A549 (cell line): ENCODE data around the gene RPN2. TPM values are rescaled to one million over a fixed set of nuclear protein-coding genes. Genes with fewer than 3 reads are reported as not detected.

ENCODE experiments used
- ATAC-seq, 2 experiments: fragments of 200-7000 bp in 1 of 2; fragments of >200 bp in 1 of 2; cut with Nextera tagmentation in 1 of 2; cut with Tn5 transposase in 1 of 2; 3 replicates each; pipeline versions ENCODE4 v1.8.0 to v1.9.1; 2018 to 2020; ENCODE audit warnings: mild to moderate bottlenecking in 1 of 2, moderate library complexity in 1 of 2
- CTCF ChIA-PET: fragments of 300-600 bp; sonication (Branson Sonifier 250); formaldehyde crosslinking; extraction: SDS; loops from one replicate; lab custom pipeline; 2021; ENCODE audit warnings: antibody characterized with exemption, inconsistent platforms; lab: Yijun Ruan, JAX
- POLR2A ChIA-PET: fragments of 350-600 bp; formaldehyde crosslinking; extraction: SDS; loops from one replicate; lab custom pipeline; 2021; ENCODE audit warnings: antibody characterized with exemption, inconsistent platforms; lab: Yijun Ruan, JAX
- DNase-seq, 2 experiments: peaks; one replicate each; pipeline versions ENCODE4 v3.0.0 to v3.0.0-alpha.2; 2011 to 2016; ENCODE audit warnings: low read depth in 1 of 2, low spot score in 1 of 2
- FAIRE-seq: peaks from 2 replicates; lab custom pipeline; 2011; peaks lifted over from hg19 to GRCh38; lab: Jason Lieb, UNC
- H3K27ac ChIP-seq, 2 experiments: fragments of >200 bp; sonication (Bioruptor Twin); formaldehyde crosslinking; 3 replicates each; pipeline ENCODE4 v1.5.1; 2016 to 2017
- H3K4me1 ChIP-seq: fragments of >200 bp; sonication (Bioruptor Twin); formaldehyde crosslinking; 3 replicates; pipeline ENCODE4 v1.6.1; 2016
- H3K4me2 ChIP-seq: fragments of >200 bp; sonication (Bioruptor Twin); formaldehyde crosslinking; 3 replicates; pipeline ENCODE4 v1.6.1; 2016
- H3K4me3 ChIP-seq: fragments of >200 bp; sonication (Bioruptor Twin); formaldehyde crosslinking; 3 replicates; pipeline ENCODE4 v1.5.1; 2016
- H3K9me3 ChIP-seq: fragments of >200 bp; sonication (Bioruptor Twin); formaldehyde crosslinking; 3 replicates; pipeline ENCODE4 v1.6.1; 2016
- CBX8 ChIP-seq: fragments of 200-600 bp; sonication (generic); IDR thresholded peaks from 2 replicates; pipeline ENCODE4 v1.6.1; 2016
- EHF ChIP-seq: fragments of 250-450 bp; sonication (Bioruptor Pico); IDR thresholded peaks from 2 replicates; pipeline ENCODE4 v1.5.0; 2020; ENCODE audit warnings: mild to moderate bottlenecking
- EHMT2 ChIP-seq: fragments of 200-600 bp; sonication (generic); IDR thresholded peaks from 2 replicates; pipeline ENCODE4 v1.6.1; 2016; ENCODE audit warnings: antibody characterized with exemption, low read depth, mild to moderate bottlenecking, moderate library complexity
- EP300 ChIP-seq, 2 experiments: fragments of >200 bp; sonication (Bioruptor Twin); formaldehyde crosslinking; IDR thresholded peaks; 2 replicates in 1 of 2; 3 replicates in 1 of 2; pipeline ENCODE4 v1.6.1; 2016 to 2017
- ESRRA ChIP-seq: fragments of 150-350 bp; IDR thresholded peaks from 2 replicates; pipeline ENCODE4 v1.6.1; 2014; ENCODE audit warnings: mild to moderate bottlenecking, low read length, borderline replicate concordance
- FOSB ChIP-seq: fragments of 250-450 bp; sonication (Bioruptor Pico); IDR thresholded peaks from 2 replicates; pipeline ENCODE4 v1.5.0; 2020; ENCODE audit warnings: mild to moderate bottlenecking, moderate library complexity
- HOXB13 ChIP-seq: fragments of 250-450 bp; sonication (Bioruptor Pico); IDR thresholded peaks from 2 replicates; pipeline ENCODE4 v1.5.0; 2020; ENCODE audit warnings: low read depth, mild to moderate bottlenecking, moderate library complexity
- HOXB5 ChIP-seq: fragments of 250-450 bp; sonication (Bioruptor Pico); IDR thresholded peaks from 2 replicates; pipeline ENCODE4 v1.5.0; 2020; ENCODE audit warnings: mild to moderate bottlenecking, moderate library complexity
- JUNB ChIP-seq: fragments of >200 bp; sonication (Bioruptor Twin); formaldehyde crosslinking; IDR thresholded peaks from 2 replicates; pipeline ENCODE4 v1.6.1; 2016
- KDM5A ChIP-seq: fragments of 200-600 bp; sonication (generic); IDR thresholded peaks from 2 replicates; pipeline ENCODE4 v1.6.1; 2016; ENCODE audit warnings: antibody characterized with exemption, mild to moderate bottlenecking
- MAZ ChIP-seq: fragments of 150-350 bp; IDR thresholded peaks from 2 replicates; pipeline ENCODE4 v1.6.1; 2014; ENCODE audit warnings: antibody characterized with exemption, low read depth, low read length, borderline replicate concordance
- MYC ChIP-seq: IDR thresholded peaks from 2 replicates; pipeline ENCODE4 v1.6.1; 2012; ENCODE audit warnings: mild to moderate bottlenecking, inconsistent platforms, low read length, improper control_type of control experiment, borderline replicate concordance
- NFE2L2 ChIP-seq: fragments of 150-350 bp; conservative IDR thresholded peaks from 2 replicates; pipeline ENCODE4 v1.6.1; 2014; ENCODE audit warnings: low read length
- POLR2A ChIP-seq: IDR thresholded peaks from 2 replicates; pipeline ENCODE4 v1.6.1; 2012; ENCODE audit warnings: mild to moderate bottlenecking, low read length
- RAD21 ChIP-seq, 2 experiments: fragments of >200 bp in 1 of 2; sonication (Bioruptor Twin) in 1 of 2; formaldehyde crosslinking in 1 of 2; IDR thresholded peaks in 1 of 2; conservative IDR thresholded peaks in 1 of 2; 2 replicates in 1 of 2; 3 replicates in 1 of 2; pipeline ENCODE4 v1.6.1; 2012 to 2018; ENCODE audit warnings: inconsistent platforms in 1 of 2
- RCOR1 ChIP-seq: fragments of 150-350 bp; IDR thresholded peaks from 2 replicates; pipeline ENCODE4 v1.6.1; 2014; ENCODE audit warnings: antibody characterized with exemption, low read length, low read depth
- RFX5 ChIP-seq: fragments of 450-650 bp; IDR thresholded peaks from 2 replicates; pipeline ENCODE4 v1.7.1; 2014; ENCODE audit warnings: antibody characterized with exemption, mild to moderate bottlenecking, moderate library complexity
- RNF2 ChIP-seq: fragments of 200-600 bp; sonication (generic); IDR thresholded peaks from 2 replicates; pipeline ENCODE4 v1.6.1; 2016; ENCODE audit warnings: low read depth, mild to moderate bottlenecking, antibody characterized with exemption, moderate library complexity, borderline replicate concordance
- SMC3 ChIP-seq: fragments of >200 bp; sonication (Bioruptor Twin); formaldehyde crosslinking; IDR thresholded peaks from 3 replicates; pipeline ENCODE4 v1.6.1; 2018; ENCODE audit warnings: inconsistent platforms
- SREBF2 ChIP-seq: fragments of 450-650 bp; IDR thresholded peaks from 2 replicates; pipeline ENCODE4 v1.6.1; 2014; ENCODE audit warnings: mild to moderate bottlenecking, moderate library complexity
- TP53 ChIP-seq: fragments of 250-450 bp; sonication (Bioruptor Pico); IDR thresholded peaks from 2 replicates; pipeline ENCODE4 v1.5.0; 2021; ENCODE audit warnings: mild to moderate bottlenecking, moderate library complexity
- ZFP36 ChIP-seq: fragments of 450-650 bp; IDR thresholded peaks from 2 replicates; pipeline ENCODE4 v1.6.1; 2014; ENCODE audit warnings: borderline replicate concordance; ENCODE audit not compliant: partially characterized antibody
- ZNF302 ChIP-seq: fragments of 250-450 bp; sonication (Bioruptor Pico); IDR thresholded peaks from 2 replicates; pipeline ENCODE4 v1.9.0; 2021; ENCODE audit warnings: inconsistent platforms, mild to moderate bottlenecking, moderate library complexity
- WGBS: methylation state at CpG from one replicate; pipeline ENCODE4 v1.1.6; 2017; ENCODE audit errors: missing lambda C conversion rate; 5-methylcytosine and 5-hydroxymethylcytosine counted together
- polyA plus RNA-seq, 4 experiments: library from polyadenylated mRNA; depleted of rRNA in 3 of 4; stranded (reverse); fragments of >200 nt; fragmentation: RNase III in 1 of 4; extraction: RNeasy Plus Mini Kit Qiagen cat#74134 plus additional on column Dnase treatment in 1 of 4; gene quantifications; 2 replicates in 3 of 4; 3 replicates in 1 of 4; pipeline ENCODE4 v1.2.3, GENCODE V29; 2011 to 2017
- TF ChIP-seq, protein P1 (sequence below): IDR thresholded peaks from 2 replicates; pipeline ENCODE4 v1.6.1; 2012
- TF ChIP-seq, protein P2 (sequence below): fragments of >200 bp; sonication (Bioruptor Twin); formaldehyde crosslinking; IDR thresholded peaks from 3 replicates; pipeline ENCODE4 v1.6.1; 2016
- TF ChIP-seq, protein P3 (sequence below): fragments of >200 bp; sonication (Bioruptor Twin); formaldehyde crosslinking; IDR thresholded peaks from 2 replicates; pipeline ENCODE4 v1.6.1; 2016
- TF ChIP-seq, protein P4 (sequence below): fragments of 250-450 bp; sonication (Bioruptor Pico); IDR thresholded peaks from 2 replicates; pipeline ENCODE4 v1.5.0; 2020; ENCODE audit warnings: low read depth, mild to moderate bottlenecking, moderate library complexity
- TF ChIP-seq, protein P5 (sequence below): IDR thresholded peaks from 2 replicates; pipeline ENCODE4 v1.6.1; 2012

Gene RPN2
- polyA plus RNA-seq, 2 of the 4 experiments (the other 2 are of a cell fraction) = 282 to 391 TPM

DNA sequence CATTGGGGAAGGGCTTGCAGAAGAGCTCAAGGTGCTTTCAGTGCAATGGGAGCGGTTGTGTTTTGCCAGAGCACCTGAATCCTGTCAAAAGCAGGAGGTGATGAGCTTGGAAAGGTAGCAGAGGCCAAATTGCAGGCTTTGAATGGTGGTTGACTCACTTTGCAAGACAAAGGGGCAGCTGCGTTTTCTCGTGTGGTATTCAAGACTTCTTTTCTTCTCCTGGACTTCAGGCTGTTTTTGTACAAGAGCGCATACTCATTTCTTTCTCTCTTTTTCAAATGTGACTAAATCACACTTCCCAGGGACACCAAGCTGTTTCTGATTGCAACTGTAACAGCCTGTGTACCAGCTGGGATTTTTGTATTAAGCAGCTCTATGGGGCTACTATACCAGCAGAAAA lies 50.2 kb downstream of the RPN2 start:
- POLR2A ChIA-PET = no interaction called here
- CTCF ChIA-PET = interaction anchor here (1.1 to 2.8 kb wide), 4 partner anchors 11 to 40 kb away, joined by 3 to 8 read pairs (median 4); no protein-coding TSS in a partner anchor
- FAIRE-seq (no peak), DNase-seq (no peak), ATAC-seq (no peak)
- Histone ChIP-seq H3K27ac (no peak overlapping the region), H3K9me3 (no peaks in the 10 kb centered on the region), H3K4me1 (no peaks in the 10 kb centered on the region), H3K4me3 (no peak overlapping the region), H3K4me2 (no peak overlapping the region)
- WGBS = 92% methylated on average over 4 of the region's 4 CpGs
- TF ChIP-seq NFE2L2 = no peak
- TF ChIP-seq, protein P1, sequence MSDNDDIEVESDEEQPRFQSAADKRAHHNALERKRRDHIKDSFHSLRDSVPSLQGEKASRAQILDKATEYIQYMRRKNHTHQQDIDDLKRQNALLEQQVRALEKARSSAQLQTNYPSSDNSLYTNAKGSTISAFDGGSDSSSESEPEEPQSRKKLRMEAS = no peak
- TF ChIP-seq MYC = no peak
- TF ChIP-seq, protein P2, sequence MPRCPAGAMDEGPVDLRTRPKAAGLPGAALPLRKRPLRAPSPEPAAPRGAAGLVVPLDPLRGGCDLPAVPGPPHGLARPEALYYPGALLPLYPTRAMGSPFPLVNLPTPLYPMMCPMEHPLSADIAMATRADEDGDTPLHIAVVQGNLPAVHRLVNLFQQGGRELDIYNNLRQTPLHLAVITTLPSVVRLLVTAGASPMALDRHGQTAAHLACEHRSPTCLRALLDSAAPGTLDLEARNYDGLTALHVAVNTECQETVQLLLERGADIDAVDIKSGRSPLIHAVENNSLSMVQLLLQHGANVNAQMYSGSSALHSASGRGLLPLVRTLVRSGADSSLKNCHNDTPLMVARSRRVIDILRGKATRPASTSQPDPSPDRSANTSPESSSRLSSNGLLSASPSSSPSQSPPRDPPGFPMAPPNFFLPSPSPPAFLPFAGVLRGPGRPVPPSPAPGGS = no peak
- TF ChIP-seq RFX5 = no peak
- no peak for TF ChIP-seq SREBF2
- no peak for TF ChIP-seq POLR2A
- TF ChIP-seq RCOR1 = no peak
- TF ChIP-seq, protein P3, sequence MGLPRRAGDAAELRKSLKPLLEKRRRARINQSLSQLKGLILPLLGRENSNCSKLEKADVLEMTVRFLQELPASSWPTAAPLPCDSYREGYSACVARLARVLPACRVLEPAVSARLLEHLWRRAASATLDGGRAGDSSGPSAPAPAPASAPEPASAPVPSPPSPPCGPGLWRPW = no peak
- TF ChIP-seq ZFP36 = no peak
- TF ChIP-seq SMC3 = no peak
- TF ChIP-seq JUNB = no peak

DNA sequence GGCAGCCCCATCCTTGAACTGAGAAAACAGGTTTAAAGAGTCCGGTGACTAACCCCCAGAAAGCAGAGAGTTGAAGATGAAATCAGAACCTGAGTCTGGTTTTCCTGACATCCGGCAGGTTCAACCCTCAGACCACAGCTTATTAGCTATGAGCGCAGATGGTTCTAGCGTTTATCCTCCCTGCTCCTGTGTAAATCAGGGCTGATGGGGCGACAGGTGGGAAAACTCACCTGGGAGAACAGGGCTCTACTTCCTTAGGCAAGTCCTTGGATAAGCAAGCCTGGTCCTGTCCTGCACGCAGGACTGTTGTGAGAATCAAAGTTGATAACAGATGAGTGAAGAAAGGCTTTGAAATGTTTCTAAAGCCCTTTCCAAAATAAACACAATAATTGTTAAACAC lies 51.1 kb downstream of the RPN2 start:
- whole genome bisulfite sequencing = 98% methylated on average over 6 of the region's 6 CpGs
- ChIA-PET POLR2A (no interaction called here), CTCF (interaction anchor here (0.6 to 2.8 kb wide), 7 partner anchors 10 to 1094 kb away, joined by 3 to 8 read pairs (median 4); no protein-coding TSS in a partner anchor)
- Histone ChIP-seq H3K9me3 (no peaks in the 10 kb centered on the region), H3K4me2 (no peak overlapping the region), H3K4me3 (no peak overlapping the region), H3K4me1 (no peaks in the 10 kb centered on the region), H3K27ac (no peak overlapping the region)
- FAIRE-seq (no peak), ATAC-seq (no peak), DNase-seq (no peak)
- TF ChIP-seq POLR2A (no peak), CBX8 (no peak), RAD21 (conservative IDR thresholded peaks at IDR 0.05 in 1 of 2, IDR thresholded peaks at IDR 0.05 in 1 of 2) (no peak), HOXB5 (CRISPR knock-in tag) (no peak), TP53 (CRISPR knock-in tag) (no peak), KDM5A (no peak), EP300 (IDR thresholded peaks at IDR 0.05) (no peak), HOXB13 (CRISPR knock-in tag) (no peak), FOSB (CRISPR knock-in tag) (no peak), ESRRA (no peak), MAZ (no peak), EHF (CRISPR knock-in tag) (no peak), EHMT2 (no peak), RNF2 (no peak), ZNF302 (CRISPR knock-in tag) (no peak), ZFP36 (no peak)
- TF ChIP-seq, protein P4, sequence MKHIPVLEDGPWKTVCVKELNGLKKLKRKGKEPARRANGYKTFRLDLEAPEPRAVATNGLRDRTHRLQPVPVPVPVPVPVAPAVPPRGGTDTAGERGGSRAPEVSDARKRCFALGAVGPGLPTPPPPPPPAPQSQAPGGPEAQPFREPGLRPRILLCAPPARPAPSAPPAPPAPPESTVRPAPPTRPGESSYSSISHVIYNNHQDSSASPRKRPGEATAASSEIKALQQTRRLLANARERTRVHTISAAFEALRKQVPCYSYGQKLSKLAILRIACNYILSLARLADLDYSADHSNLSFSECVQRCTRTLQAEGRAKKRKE = no peak
- TF ChIP-seq, protein P5, sequence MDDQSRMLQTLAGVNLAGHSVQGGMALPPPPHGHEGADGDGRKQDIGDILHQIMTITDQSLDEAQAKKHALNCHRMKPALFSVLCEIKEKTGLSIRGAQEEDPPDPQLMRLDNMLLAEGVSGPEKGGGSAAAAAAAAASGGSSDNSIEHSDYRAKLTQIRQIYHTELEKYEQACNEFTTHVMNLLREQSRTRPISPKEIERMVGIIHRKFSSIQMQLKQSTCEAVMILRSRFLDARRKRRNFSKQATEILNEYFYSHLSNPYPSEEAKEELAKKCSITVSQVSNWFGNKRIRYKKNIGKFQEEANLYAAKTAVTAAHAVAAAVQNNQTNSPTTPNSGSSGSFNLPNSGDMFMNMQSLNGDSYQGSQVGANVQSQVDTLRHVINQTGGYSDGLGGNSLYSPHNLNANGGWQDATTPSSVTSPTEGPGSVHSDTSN = no peak
